TTC549 (cell line): ENCODE results near the gene ACSF2.

ENCODE experiments used
- FAIRE-seq: peaks from 2 replicates; lab custom pipeline; 2012; peaks lifted over from hg19 to GRCh38; lab: Jason Lieb, UNC

ACSF2 gene

GRCh38 chr17:50478391-50479381 lies 52.7 kb downstream of the ACSF2 start, which contains the start of gene RSAD1:
RSAD1 (plus strand) TSS chr17:50478860; CDS start chr17:50478885, 25 bp downstream.
- no peak for FAIRE-seq

GRCh38 chr17:50479522-50480141 lies 53.6 kb downstream of the ACSF2 start:
- no peak for FAIRE-seq

GRCh38 chr17:50480142-50480764 lies 54.2 kb downstream of the ACSF2 start:
- FAIRE-seq: no peak

- FAIRE-seq: no peak
Measured at GRCh38 chr17:50480854-50481490, 55.0 kb downstream of the ACSF2 start.

GRCh38 chr17:50481648-50482047 lies 55.6 kb downstream of the ACSF2 start:
- FAIRE-seq: no peak

GRCh38 chr17:50482110-50482509 lies 56.1 kb downstream of the ACSF2 start:
- no peak for FAIRE-seq

- no peak for FAIRE-seq
Measured at GRCh38 chr17:50482516-50482915, 56.5 kb downstream of the ACSF2 start.

- FAIRE-seq: no peak
Measured at GRCh38 chr17:50483266-50483665, 57.2 kb downstream of the ACSF2 start.

- no peak for FAIRE-seq
Measured at GRCh38 chr17:50484386-50485155, 58.6 kb downstream of the ACSF2 start.

- FAIRE-seq: no peak
Measured at GRCh38 chr17:50487213-50488096, 61.4 kb downstream of the ACSF2 start.

- no peak for FAIRE-seq
Measured at GRCh38 chr17:50488880-50489279, 62.9 kb downstream of the ACSF2 start.

- FAIRE-seq: no peak
Measured at GRCh38 chr17:50491505-50491904, 65.5 kb downstream of the ACSF2 start.

- no peak for FAIRE-seq
Measured at GRCh38 chr17:50492214-50492613, 66.2 kb downstream of the ACSF2 start.

GRCh38 chr17:50493744-50494143 lies 67.7 kb downstream of the ACSF2 start:
- FAIRE-seq: no peak

GRCh38 chr17:50495217-50495823 lies 69.3 kb downstream of the ACSF2 start:
- no peak for FAIRE-seq

- no peak for FAIRE-seq
Measured at GRCh38 chr17:50495918-50496317, 69.9 kb downstream of the ACSF2 start.

GRCh38 chr17:50498021-50498874 lies 72.2 kb downstream of the ACSF2 start:
- no peak for FAIRE-seq

- FAIRE-seq: no peak
Measured at GRCh38 chr17:50499270-50499669, 73.3 kb downstream of the ACSF2 start.

- FAIRE-seq: no peak
Measured at GRCh38 chr17:50499721-50500120, 73.7 kb downstream of the ACSF2 start.
